ENCODE data around the gene FBXW12.

FBXW12 gene

DNA sequence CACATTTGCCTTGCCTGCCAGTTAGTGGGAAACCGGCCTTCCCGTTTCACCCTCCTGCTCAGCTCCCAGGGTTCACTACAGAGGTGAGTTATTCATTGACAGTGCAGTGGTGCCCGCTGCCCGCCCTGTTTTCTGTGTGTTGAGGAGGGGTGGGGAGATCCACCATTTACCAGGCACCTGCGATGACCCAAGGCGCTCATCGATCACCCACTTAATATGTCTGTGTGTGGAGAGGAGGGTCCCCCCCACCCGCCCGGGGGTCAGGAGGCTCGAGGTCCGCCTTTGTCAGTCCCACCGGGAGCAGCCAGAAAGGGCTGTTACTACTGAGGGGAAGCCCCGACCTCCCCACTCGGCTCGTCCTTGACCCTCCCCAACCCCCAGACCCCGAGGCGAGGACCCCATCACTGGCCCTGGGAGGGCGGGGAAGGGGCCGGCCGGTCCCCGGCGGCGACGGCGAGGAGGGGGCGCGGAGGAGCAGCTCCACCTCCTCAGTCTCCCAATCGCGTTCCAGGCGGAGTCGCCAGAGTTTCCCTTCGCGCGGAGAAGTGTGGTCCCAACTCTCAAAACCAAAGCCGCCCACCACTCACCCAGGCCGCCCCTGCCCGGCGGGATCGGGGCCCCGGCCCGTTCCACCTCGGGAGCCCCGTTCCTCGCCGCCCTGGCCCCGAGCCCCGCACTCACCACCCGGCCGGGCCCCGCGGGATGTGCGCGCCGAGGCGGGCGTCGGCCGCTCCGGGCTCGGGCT, 56.7 kb downstream of the FBXW12 start:
- 0% methylated on average over 56 to 60 of the region's 60 CpGs for WGBS, 2 experiments
- Histone ChIP-seq H3K36me3 (ENCODE audit: control insufficient read depth, insufficient read depth, low read length) (peaks cover 26% of the 10 kb centered on the region), H3K4me3 (ENCODE audit: insufficient read depth, low read depth, low read length) (peak overlapping the region; percentile 90), H3K9me3 (ENCODE audit: control insufficient read depth, low read length) (no peaks in the 10 kb centered on the region), H3K4me1 (ENCODE audit: control insufficient read depth, insufficient read depth, low read length) (peaks cover 45% of the 10 kb centered on the region), H3K27ac (ENCODE audit: insufficient read depth, low read depth, low read length, poor library complexity, severe bottlenecking) (peak overlapping the region; percentile 98), H3K27me3 (ENCODE audit: control insufficient read depth, insufficient read depth, low read length, poor library complexity, severe bottlenecking) (no peaks in the 10 kb centered on the region)

DNA sequence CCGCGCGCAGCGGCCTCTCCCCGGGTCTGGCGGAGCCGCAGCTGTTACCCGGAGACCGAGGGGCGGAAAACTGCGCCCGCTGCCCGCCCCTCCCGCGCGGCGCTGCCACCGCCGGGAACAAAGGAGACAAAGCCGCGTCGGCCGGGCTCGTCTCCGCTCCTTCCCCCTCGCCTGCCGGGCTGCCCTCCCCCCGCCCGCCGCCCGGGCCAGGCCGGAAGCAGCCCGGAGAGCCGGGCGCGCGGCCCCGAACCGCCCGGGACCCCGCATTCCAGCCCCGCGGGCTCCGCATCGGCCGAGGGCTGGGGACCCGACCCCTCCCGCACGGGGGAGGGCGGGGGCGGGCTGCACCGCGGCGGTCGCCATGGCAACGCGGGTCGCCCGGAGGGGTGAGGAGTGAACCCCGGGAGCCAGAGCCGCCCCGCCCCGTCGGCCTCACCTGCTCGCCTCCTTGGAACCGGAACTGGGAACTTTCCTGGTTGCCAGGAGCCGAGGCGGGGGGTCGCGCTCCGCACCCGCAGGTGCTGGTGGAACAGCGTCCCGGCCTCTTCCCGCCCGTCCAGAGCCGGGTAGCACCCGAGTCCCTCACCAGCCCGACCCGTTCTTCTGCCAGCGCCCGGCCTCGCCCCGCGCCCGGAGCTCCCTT, 57.4 kb downstream of the FBXW12 start:
- peaks cover 23% of the 10 kb centered on the region for H3K36me3 ChIP-seq (ENCODE audit: control insufficient read depth, insufficient read depth, low read length)
- no peaks in the 10 kb centered on the region for H3K27me3 ChIP-seq (ENCODE audit: control insufficient read depth, insufficient read depth, low read length, poor library complexity, severe bottlenecking)
- H3K4me1 ChIP-seq (ENCODE audit: control insufficient read depth, insufficient read depth, low read length) = peaks cover 45% of the 10 kb centered on the region

DNA sequence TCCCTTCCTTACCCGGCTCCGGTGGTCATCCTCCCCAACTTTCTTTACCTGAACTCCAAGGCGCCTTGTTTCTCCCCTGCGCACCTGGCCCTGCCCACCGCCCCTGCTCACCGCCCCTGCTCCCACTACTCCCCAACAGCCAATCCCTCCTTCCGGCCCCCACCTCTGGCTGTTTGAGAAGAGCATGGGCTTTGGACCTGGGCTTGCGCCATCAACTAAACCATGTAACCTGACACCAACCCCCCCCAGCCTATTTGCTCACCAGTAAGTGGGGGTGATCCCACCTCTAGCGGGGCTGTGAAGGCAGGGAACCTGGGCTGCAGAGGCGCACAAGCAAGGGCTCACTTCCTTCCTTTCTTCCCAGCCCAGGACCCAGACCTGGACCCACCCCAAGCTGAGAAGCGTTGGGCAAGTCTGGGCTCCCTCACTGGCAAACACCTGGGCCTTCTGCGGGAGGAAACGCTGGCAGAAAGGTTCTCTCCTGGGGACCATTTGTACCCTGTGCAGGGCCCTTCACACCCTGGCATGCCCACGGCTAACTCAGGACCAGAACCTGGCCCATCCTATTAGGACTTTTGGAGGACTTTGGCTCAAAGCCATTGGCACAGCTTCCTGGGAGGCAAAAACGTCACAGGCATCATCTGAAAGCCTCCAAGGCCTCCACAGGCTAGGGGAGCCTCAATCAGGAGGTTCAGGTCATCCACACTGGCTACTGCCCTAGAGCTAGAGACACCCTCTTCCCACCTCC, 58.1 kb downstream of the FBXW12 start, which contains the start of gene PLXNB1:
Gene PLXNB1, minus strand, starts transcription at position 127 of the 748 bp plus-strand sequence. CDS start 5,475 bp downstream, outside the sequence.
- 10 to 12% methylated on average over 15 of the region's 15 CpGs for WGBS, 2 experiments
- Histone ChIP-seq H3K4me1 (ENCODE audit: control insufficient read depth, insufficient read depth, low read length) (peaks cover 39% of the 10 kb centered on the region), H3K36me3 (ENCODE audit: control insufficient read depth, insufficient read depth, low read length) (peaks cover 23% of the 10 kb centered on the region), H3K9me3 (ENCODE audit: control insufficient read depth, low read length) (no peaks in the 10 kb centered on the region), H3K4me3 (ENCODE audit: insufficient read depth, low read depth, low read length) (peak within 1 kb of the TSS; percentile 90), H3K27me3 (ENCODE audit: control insufficient read depth, insufficient read depth, low read length, poor library complexity, severe bottlenecking) (no peaks in the 10 kb centered on the region), H3K27ac (ENCODE audit: insufficient read depth, low read depth, low read length, poor library complexity, severe bottlenecking) (peak within 1 kb of the TSS; percentile 98)

More for the DNA sequence above, 57.4 kb downstream of the FBXW12 start:
- peak overlapping the region; percentile 90 for H3K4me3 ChIP-seq (ENCODE audit: insufficient read depth, low read depth, low read length)
- peak overlapping the region; percentile 98 for H3K27ac ChIP-seq (ENCODE audit: insufficient read depth, low read depth, low read length, poor library complexity, severe bottlenecking)
- WGBS, 2 experiments = 0% methylated on average over 86 of the region's 86 CpGs
- no peaks in the 10 kb centered on the region for H3K9me3 ChIP-seq (ENCODE audit: control insufficient read depth, low read length)

DNA sequence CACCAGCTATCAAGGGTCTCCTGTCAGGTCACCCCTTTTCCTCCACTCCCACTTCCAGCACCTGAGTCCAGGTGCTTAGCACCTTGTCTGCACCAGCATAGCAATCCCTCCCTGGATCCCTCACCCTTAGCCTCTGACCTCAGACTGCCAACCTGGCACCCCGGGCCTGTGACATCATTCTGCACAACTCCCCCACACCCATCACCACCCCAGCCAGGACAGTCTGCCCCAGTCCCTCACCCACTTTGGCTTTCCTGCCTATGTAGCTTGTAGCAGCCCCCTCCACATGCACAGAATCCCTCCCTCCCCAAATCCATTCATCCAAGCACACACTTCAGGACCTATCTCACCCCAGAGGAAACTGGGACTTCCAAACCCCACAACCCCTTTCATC, 58.7 kb downstream of the FBXW12 start:
- H3K4me1 ChIP-seq (ENCODE audit: control insufficient read depth, insufficient read depth, low read length) = peaks cover 33% of the 10 kb centered on the region
- H3K27me3 ChIP-seq (ENCODE audit: control insufficient read depth, insufficient read depth, low read length, poor library complexity, severe bottlenecking) = no peaks in the 10 kb centered on the region
- no peak overlapping the region for H3K4me3 ChIP-seq (ENCODE audit: insufficient read depth, low read depth, low read length)
- no peak overlapping the region for H3K27ac ChIP-seq (ENCODE audit: insufficient read depth, low read depth, low read length, poor library complexity, severe bottlenecking)
- 89 to 95% methylated on average over 1 of the region's 1 CpG for WGBS, 2 experiments
- no peaks in the 10 kb centered on the region for H3K9me3 ChIP-seq (ENCODE audit: control insufficient read depth, low read length)
- peaks cover 23% of the 10 kb centered on the region for H3K36me3 ChIP-seq (ENCODE audit: control insufficient read depth, insufficient read depth, low read length)

DNA sequence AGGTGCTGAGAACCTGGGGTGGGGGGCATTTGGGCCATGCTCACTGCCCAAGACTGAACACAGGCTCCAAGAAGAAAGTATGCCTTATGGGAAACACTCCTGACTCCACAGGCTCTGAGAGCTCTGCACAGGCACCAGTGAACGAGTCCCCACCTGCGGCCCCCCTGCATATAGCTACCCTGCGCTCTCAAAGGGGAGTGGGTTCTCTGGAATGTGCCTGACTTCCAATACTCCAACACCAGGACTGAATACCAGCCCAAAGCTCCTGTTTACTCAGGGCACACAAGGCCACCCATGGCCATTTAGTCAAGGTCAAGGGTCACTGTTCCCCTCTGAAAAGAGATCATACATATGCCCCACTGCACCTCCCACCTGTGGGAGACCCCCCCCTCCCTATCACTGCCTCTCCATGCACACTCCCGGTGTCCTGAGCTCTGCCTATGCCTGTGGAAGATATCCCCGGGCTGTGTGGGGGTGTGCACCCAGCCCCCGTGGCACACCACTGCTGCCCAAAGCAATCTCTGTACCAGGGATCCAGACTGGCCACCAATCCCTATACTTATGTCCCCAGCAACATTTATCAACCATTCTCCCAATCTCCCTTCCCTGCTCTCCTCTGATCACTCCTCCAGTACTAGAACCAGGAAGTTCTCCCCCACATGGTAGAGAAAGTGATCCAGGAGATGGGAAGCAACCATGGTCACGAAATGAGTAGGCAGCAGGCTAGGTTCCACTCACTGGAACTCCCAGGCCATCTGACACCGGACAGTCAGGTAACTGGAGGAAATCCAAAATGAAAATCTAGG, 59.4 kb downstream of the FBXW12 start:
- H3K27ac ChIP-seq (ENCODE audit: insufficient read depth, low read depth, low read length, poor library complexity, severe bottlenecking) = no peak overlapping the region
- peaks cover 23% of the 10 kb centered on the region for H3K36me3 ChIP-seq (ENCODE audit: control insufficient read depth, insufficient read depth, low read length)
- H3K4me3 ChIP-seq (ENCODE audit: insufficient read depth, low read depth, low read length) = no peak overlapping the region
- H3K9me3 ChIP-seq (ENCODE audit: control insufficient read depth, low read length) = no peaks in the 10 kb centered on the region
- H3K4me1 ChIP-seq (ENCODE audit: control insufficient read depth, insufficient read depth, low read length) = peaks cover 26% of the 10 kb centered on the region
- no peaks in the 10 kb centered on the region for H3K27me3 ChIP-seq (ENCODE audit: control insufficient read depth, insufficient read depth, low read length, poor library complexity, severe bottlenecking)
- 93 to 94% methylated on average over 8 of the region's 8 CpGs for WGBS, 2 experiments

DNA sequence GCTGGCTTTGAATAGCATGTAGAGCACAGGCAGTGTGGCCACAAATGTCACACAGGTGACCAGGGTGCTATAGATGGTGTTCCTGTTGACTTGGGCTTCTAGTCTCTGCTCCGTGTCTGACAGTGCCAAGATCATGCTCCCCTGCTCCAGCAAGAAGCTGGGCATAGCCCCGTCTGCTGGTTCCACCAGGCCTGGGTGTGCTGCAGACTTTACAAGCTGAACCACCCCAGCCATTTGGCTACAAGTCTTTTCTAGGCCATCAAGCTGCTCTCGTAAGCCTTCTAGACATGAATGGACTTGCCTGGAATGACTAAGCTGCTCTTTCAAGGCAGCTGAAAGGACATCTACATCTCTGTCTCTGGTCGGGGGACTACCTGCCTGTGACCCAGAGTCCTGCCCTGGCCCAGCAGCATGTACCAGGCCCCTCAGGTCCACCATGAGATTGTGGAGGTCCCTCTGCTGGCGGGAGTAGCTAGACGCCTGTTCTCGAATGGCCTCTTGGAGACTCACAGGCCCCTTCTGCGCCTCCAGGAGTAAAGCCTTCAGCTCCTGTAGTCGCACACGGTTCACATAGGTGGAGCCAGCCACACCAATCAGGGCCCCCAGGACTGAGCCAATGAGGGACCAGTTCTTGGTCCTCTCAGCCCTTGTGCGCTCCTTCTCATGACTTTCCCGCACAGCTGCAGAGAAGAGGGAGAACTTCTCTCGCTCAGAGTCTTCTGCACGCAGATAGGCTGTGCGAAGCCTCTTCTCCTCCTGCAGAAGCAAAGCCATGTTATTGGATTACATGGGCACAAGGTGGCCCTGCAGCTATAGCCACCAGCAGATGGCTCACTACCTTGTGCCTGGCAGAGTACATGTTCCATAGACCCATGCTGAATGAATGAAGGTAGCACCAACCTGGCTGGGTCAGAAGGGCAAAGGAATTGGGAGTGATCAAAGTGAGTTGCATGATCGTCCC, 60.7 kb downstream of the FBXW12 start:
- Histone ChIP-seq H3K9me3 (ENCODE audit: control insufficient read depth, low read length) (no peaks in the 10 kb centered on the region), H3K4me3 (ENCODE audit: insufficient read depth, low read depth, low read length) (no peak overlapping the region), H3K27ac (ENCODE audit: insufficient read depth, low read depth, low read length, poor library complexity, severe bottlenecking) (no peak overlapping the region), H3K36me3 (ENCODE audit: control insufficient read depth, insufficient read depth, low read length) (peaks cover 23% of the 10 kb centered on the region), H3K27me3 (ENCODE audit: control insufficient read depth, insufficient read depth, low read length, poor library complexity, severe bottlenecking) (no peaks in the 10 kb centered on the region), H3K4me1 (ENCODE audit: control insufficient read depth, insufficient read depth, low read length) (peaks cover 14% of the 10 kb centered on the region)
- WGBS, 2 experiments = 77 to 80% methylated on average over 16 of the region's 16 CpGs

DNA sequence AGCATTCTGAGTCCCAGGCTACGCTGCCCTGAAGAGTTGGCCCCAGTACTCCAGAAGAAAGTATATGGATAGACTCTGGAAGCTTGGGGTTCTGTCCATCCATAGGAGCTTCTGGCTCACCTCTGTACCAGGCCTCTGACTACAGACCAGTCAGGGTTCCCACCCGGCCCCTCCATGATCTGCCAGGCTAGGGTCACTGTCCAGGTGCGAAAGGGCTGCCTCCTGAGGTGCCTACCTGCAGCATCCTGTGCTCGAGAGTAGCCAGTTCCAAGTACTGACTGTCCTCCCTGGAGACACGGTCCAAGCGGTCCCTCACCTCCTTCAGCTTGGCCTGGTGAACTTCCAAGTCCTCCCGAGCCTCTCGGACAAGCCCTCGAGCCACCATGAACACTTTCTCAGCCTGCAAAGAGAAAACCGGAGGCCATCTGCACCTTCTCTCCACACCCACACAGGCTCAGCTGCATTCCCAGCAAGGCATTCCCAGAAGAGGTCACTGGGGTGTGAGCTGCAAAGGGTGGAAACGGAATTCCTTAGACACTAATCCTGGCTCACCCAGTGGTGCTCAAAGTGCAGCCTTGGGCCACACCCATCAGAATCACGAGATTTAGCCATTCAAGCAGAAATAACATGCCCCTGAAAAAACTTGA, 61.6 kb downstream of the FBXW12 start:
- peaks cover 23% of the 10 kb centered on the region for H3K36me3 ChIP-seq (ENCODE audit: control insufficient read depth, insufficient read depth, low read length)
- H3K4me1 ChIP-seq (ENCODE audit: control insufficient read depth, insufficient read depth, low read length) = peaks cover 8% of the 10 kb centered on the region
- 91 to 92% methylated on average over 12 of the region's 12 CpGs for WGBS, 2 experiments
- H3K4me3 ChIP-seq (ENCODE audit: insufficient read depth, low read depth, low read length) = no peak overlapping the region
- H3K27me3 ChIP-seq (ENCODE audit: control insufficient read depth, insufficient read depth, low read length, poor library complexity, severe bottlenecking) = no peaks in the 10 kb centered on the region
- H3K9me3 ChIP-seq (ENCODE audit: control insufficient read depth, low read length) = no peaks in the 10 kb centered on the region
- H3K27ac ChIP-seq (ENCODE audit: insufficient read depth, low read depth, low read length, poor library complexity, severe bottlenecking) = no peak overlapping the region

DNA sequence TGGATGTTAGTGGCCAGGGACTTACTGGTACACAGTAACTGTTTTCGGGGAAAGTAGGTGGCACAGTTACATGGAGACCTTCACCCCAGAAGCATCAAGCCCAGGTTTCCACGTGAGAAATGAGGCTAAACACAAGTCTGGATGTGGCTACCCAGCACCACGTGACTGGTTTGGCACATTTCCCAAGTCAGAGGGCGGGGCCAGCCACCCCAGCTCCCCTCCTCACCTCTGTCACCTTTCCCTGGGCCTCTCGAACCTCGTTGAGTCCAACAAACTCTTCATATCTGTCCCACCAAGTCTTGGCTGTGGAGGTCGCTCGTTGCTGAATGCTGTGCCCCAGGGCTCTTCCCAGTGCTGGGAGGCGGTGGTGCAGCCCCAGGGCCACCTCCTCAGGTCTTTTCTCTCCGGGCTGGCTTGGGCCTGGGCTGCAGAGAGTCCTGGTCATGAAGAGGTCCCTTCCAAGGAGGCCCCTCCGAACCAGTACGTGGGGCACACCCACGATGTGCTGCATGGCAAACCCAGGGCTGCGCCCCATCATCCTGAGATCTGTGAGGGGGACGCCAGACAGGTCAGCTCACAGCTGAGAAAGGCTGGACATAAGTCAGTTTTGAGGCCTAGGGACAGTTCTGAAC, 62.7 kb downstream of the FBXW12 start:
- peaks cover 23% of the 10 kb centered on the region for H3K36me3 ChIP-seq (ENCODE audit: control insufficient read depth, insufficient read depth, low read length)
- H3K27ac ChIP-seq (ENCODE audit: insufficient read depth, low read depth, low read length, poor library complexity, severe bottlenecking) = no peak overlapping the region
- H3K27me3 ChIP-seq (ENCODE audit: control insufficient read depth, insufficient read depth, low read length, poor library complexity, severe bottlenecking) = no peaks in the 10 kb centered on the region
- no peaks in the 10 kb centered on the region for H3K9me3 ChIP-seq (ENCODE audit: control insufficient read depth, low read length)
- no peak overlapping the region for H3K4me3 ChIP-seq (ENCODE audit: insufficient read depth, low read depth, low read length)
- peaks cover 8% of the 10 kb centered on the region for H3K4me1 ChIP-seq (ENCODE audit: control insufficient read depth, insufficient read depth, low read length)
- 93 to 94% methylated on average over 15 of the region's 15 CpGs for WGBS, 2 experiments

Data from ectodermal cell (in vitro differentiated cells).